ENCODE results near the gene USP19. TPM values are rescaled to one million over a fixed set of nuclear protein-coding genes. Genes with fewer than 3 reads are reported as not detected.

The USP19 gene
- polyA plus RNA-seq, 4 donors, result 41.8 to 63.2 (median 56.5) TPM

- DNase-seq (ENCODE audit: low read depth in 4 of 4, low spot score in 3 of 4), result peak; percentile 78 to 88 (median 83)
Observed at GRCh38 chr3:49133226-49133951, 12.8 kb upstream of the USP19 start.

GRCh38 chr3:49132437-49133225 is 12.0 kb upstream of the USP19 start, which contains the start of gene LAMB2:
Gene LAMB2, minus strand, starts transcription at chr3:49133050. Its CDS starts 183 bp downstream, at chr3:49132867.
- peak; percentile 68 to 78 (median 72) for DNase-seq (ENCODE audit: low read depth in 4 of 4, low spot score in 3 of 4)

- DNase-seq (ENCODE audit: low read depth in 4 of 4, low spot score in 3 of 4), result no peak
Observed at GRCh38 chr3:49132073-49132436, 11.4 kb upstream of the USP19 start.

- DNase-seq (ENCODE audit: low read depth in 4 of 4, low spot score in 3 of 4), result no peak
Observed at GRCh38 chr3:49131576-49131975, 11.0 kb upstream of the USP19 start.

- DNase-seq (ENCODE audit: low read depth in 4 of 4, low spot score in 3 of 4), result no peak
Observed at GRCh38 chr3:49131040-49131439, 10.4 kb upstream of the USP19 start.

- no peak for DNase-seq (ENCODE audit: low read depth in 4 of 4, low spot score in 3 of 4)
Observed at GRCh38 chr3:49124991-49125670, 4.5 kb upstream of the USP19 start.

- no peak for DNase-seq (ENCODE audit: low read depth in 4 of 4, low spot score in 3 of 4)
Observed at GRCh38 chr3:49124203-49124602, 3.6 kb upstream of the USP19 start.

- no peak for DNase-seq (ENCODE audit: low read depth in 4 of 4, low spot score in 3 of 4)
Observed at GRCh38 chr3:49123687-49124086, 3.1 kb upstream of the USP19 start.

GRCh38 chr3:49122886-49123545 is 2.4 kb upstream of the USP19 start:
- no peak for DNase-seq (ENCODE audit: low read depth in 4 of 4, low spot score in 3 of 4)

- DNase-seq (ENCODE audit: low read depth in 4 of 4, low spot score in 3 of 4), result no peak
Observed at GRCh38 chr3:49122451-49122850, 1.8 kb upstream of the USP19 start.

- no peak for DNase-seq (ENCODE audit: low read depth in 4 of 4, low spot score in 3 of 4)
Observed at GRCh38 chr3:49122022-49122421, 1.4 kb upstream of the USP19 start.

- DNase-seq (ENCODE audit: low read depth in 4 of 4, low spot score in 3 of 4), result no peak
Observed at GRCh38 chr3:49121132-49121736, 611 bp upstream of the USP19 start.

- no peak for DNase-seq (ENCODE audit: low read depth in 4 of 4, low spot score in 3 of 4)
Observed at GRCh38 chr3:49120096-49120437, 556 bp downstream of the USP19 start.

- DNase-seq (ENCODE audit: low read depth in 4 of 4, low spot score in 3 of 4), result no peak
Observed at GRCh38 chr3:49119439-49119838, 1.2 kb downstream of the USP19 start.

GRCh38 chr3:49119036-49119435 is 1.6 kb downstream of the USP19 start:
- no peak for DNase-seq (ENCODE audit: low read depth in 4 of 4, low spot score in 3 of 4)

- no peak for DNase-seq (ENCODE audit: low read depth in 4 of 4, low spot score in 3 of 4)
Observed at GRCh38 chr3:49112262-49112661, 8.4 kb downstream of the USP19 start.

GRCh38 chr3:49111347-49111746 is 9.3 kb downstream of the USP19 start:
- DNase-seq (ENCODE audit: low read depth in 4 of 4, low spot score in 3 of 4), result no peak

GRCh38 chr3:49110780-49111179 is 9.8 kb downstream of the USP19 start:
- DNase-seq (ENCODE audit: low read depth in 4 of 4, low spot score in 3 of 4), result no peak

GRCh38 chr3:49108346-49108745 is 12.3 kb downstream of the USP19 start:
- no peak for DNase-seq (ENCODE audit: low read depth in 4 of 4, low spot score in 3 of 4)

GRCh38 chr3:49104427-49105291 is 16.0 kb downstream of the USP19 start, which contains the start of gene QARS1:
Gene QARS1, minus strand, starts transcription at chr3:49104757. Its CDS starts 24 bp downstream, at chr3:49104733.
- peak; percentile 77 to 90 (median 80) for DNase-seq (ENCODE audit: low read depth in 4 of 4, low spot score in 3 of 4)
